Activated CD8-positive, alpha-beta T cell treated with anti-CD3 and anti-CD28 coated beads for 36 hours (primary cell): ENCODE results near the gene ADCY5. TPM values are rescaled to one million over a fixed set of nuclear protein-coding genes. Genes with fewer than 3 reads are reported as not detected.

Experiments
- ATAC-seq: fragments of 200-7000 bp; cut with Tn5 transposase; one replicate; pipeline ENCODE4 v1.10.0; 2021; ENCODE audit warnings: mild to moderate bottlenecking, moderate library complexity
- CTCF ChIA-PET: fragments of 350-600 bp; sonication (Branson Sonifier 250); formaldehyde crosslinking; loops from one replicate; lab custom pipeline; 2021; ENCODE audit warnings: antibody characterized with exemption; lab: Charles Lee
- POLR2A ChIA-PET: fragments of 350-600 bp; sonication (Branson Sonifier 250); formaldehyde crosslinking; loops from one replicate; lab custom pipeline; 2021; ENCODE audit warnings: antibody characterized with exemption; lab: Charles Lee
- DNase-seq: peaks from one replicate; pipeline ENCODE4 v3.0.0-alpha.2; 2020
- H3K27ac Mint-ChIP-seq: one replicate; pipeline ENCODE4 v1.8.0; 2021; ENCODE audit warnings: mild to moderate bottlenecking, mixed read lengths
- H3K27me3 Mint-ChIP-seq: one replicate; pipeline ENCODE4 v1.8.0; 2021; ENCODE audit warnings: mixed read lengths
- H3K36me3 Mint-ChIP-seq: one replicate; pipeline ENCODE4 v1.8.0; 2021; ENCODE audit warnings: low read depth, mixed read lengths
- H3K4me1 Mint-ChIP-seq: one replicate; pipeline ENCODE4 v1.8.0; 2021; ENCODE audit warnings: low read depth, mixed read lengths
- H3K4me3 Mint-ChIP-seq: one replicate; pipeline ENCODE4 v1.8.0; 2021; ENCODE audit warnings: mild to moderate bottlenecking, moderate library complexity, mixed read lengths
- H3K9me3 Mint-ChIP-seq: one replicate; pipeline ENCODE4 v1.8.0; 2021; ENCODE audit warnings: mixed read lengths
- CTCF ChIP-seq: fragments of 200-600 bp; IDR thresholded peaks from one replicate; pipeline ENCODE4 v1.8.0; 2022; ENCODE audit warnings: antibody characterized with exemption, mild to moderate bottlenecking
- intact Hi-C: fragments of 100-400 bp; cut with micrococcal nuclease; formaldehyde crosslinking; loops from one replicate; pipeline ENCODE4 v1.10.0; 2022
- total RNA-seq, 2 experiments: library from RNA; stranded (reverse); gene quantifications; one replicate each; pipeline ENCODE4 v1.2.3, GENCODE V29; 2021

ADCY5 gene
- total RNA-seq, 2 experiments from 2014 or later, result not detected

GRCh38 chr3:123339302-123339701 is 109.6 kb downstream of the ADCY5 start:
- ATAC-seq (no peak), DNase-seq (no peak)
- Mint-ChIP-seq H3K4me3 (no peak overlapping the region), H3K9me3 (no peaks in the 10 kb centered on the region), H3K4me1 (peaks cover 6% of the 10 kb centered on the region), H3K27me3 (peaks cover 1% of the 10 kb centered on the region), H3K27ac (no peak overlapping the region), H3K36me3 (no peaks in the 10 kb centered on the region)
- TF ChIP-seq CTCF, result no peak
- ChIA-PET CTCF (no interaction called here), POLR2A (no interaction called here)
- intact Hi-C loops, result no loop called here

- peaks cover 6% of the 10 kb centered on the region for H3K4me1 Mint-ChIP-seq
- no peak for TF ChIP-seq CTCF
- peaks cover 1% of the 10 kb centered on the region for H3K27me3 Mint-ChIP-seq
- DNase-seq (no peak), ATAC-seq (no peak)
- no peak overlapping the region for H3K27ac Mint-ChIP-seq
- intact Hi-C loops, result no loop called here
- CTCF ChIA-PET, result no interaction called here
- no peaks in the 10 kb centered on the region for H3K9me3 Mint-ChIP-seq
- POLR2A ChIA-PET, result no interaction called here
- no peak overlapping the region for H3K4me3 Mint-ChIP-seq
- no peaks in the 10 kb centered on the region for H3K36me3 Mint-ChIP-seq
Measured at GRCh38 chr3:123338620-123339061, 110.2 kb downstream of the ADCY5 start.

- no peak for DNase-seq
- Mint-ChIP-seq H3K9me3 (no peaks in the 10 kb centered on the region), H3K4me3 (no peak overlapping the region), H3K27me3 (peaks cover 1% of the 10 kb centered on the region), H3K27ac (no peak overlapping the region), H3K4me1 (peaks cover 6% of the 10 kb centered on the region), H3K36me3 (no peaks in the 10 kb centered on the region)
- ChIA-PET CTCF (interaction anchor here (1.0 to 1.4 kb wide), 2 partner anchors 9 to 221 kb away, joined by 3 read pairs; no protein-coding TSS in a partner anchor), POLR2A (interaction anchor here (0.6 kb wide), 1 partner anchor 173 kb away, joined by 3 read pairs; no protein-coding TSS in a partner anchor)
- intact Hi-C loops, result no loop called here
- no peak for ATAC-seq
- TF ChIP-seq CTCF, result no peak
Measured at GRCh38 chr3:123337948-123338619, 110.8 kb downstream of the ADCY5 start.

GRCh38 chr3:123337226-123337625 is 111.7 kb downstream of the ADCY5 start:
- no peak overlapping the region for H3K4me3 Mint-ChIP-seq
- ChIA-PET POLR2A (interaction anchor here (0.6 kb wide), 1 partner anchor 174 kb away, joined by 3 read pairs; no protein-coding TSS in a partner anchor), CTCF (interaction anchor here (1.0 to 1.4 kb wide), 3 partner anchors 8 to 223 kb away, joined by 3 to 4 read pairs (median 3); no protein-coding TSS in a partner anchor)
- H3K27me3 Mint-ChIP-seq, result peaks cover 1% of the 10 kb centered on the region
- no peak for TF ChIP-seq CTCF
- ATAC-seq (no peak), DNase-seq (no peak)
- no peaks in the 10 kb centered on the region for H3K36me3 Mint-ChIP-seq
- no peaks in the 10 kb centered on the region for H3K9me3 Mint-ChIP-seq
- peaks cover 6% of the 10 kb centered on the region for H3K4me1 Mint-ChIP-seq
- intact Hi-C loops, result no loop called here
- no peak overlapping the region for H3K27ac Mint-ChIP-seq

- intact Hi-C loops, result no loop called here
- Mint-ChIP-seq H3K4me3 (no peak overlapping the region), H3K27me3 (peaks cover 1% of the 10 kb centered on the region), H3K9me3 (no peaks in the 10 kb centered on the region), H3K36me3 (no peaks in the 10 kb centered on the region), H3K4me1 (peaks cover 6% of the 10 kb centered on the region), H3K27ac (no peak overlapping the region)
- DNase-seq (no peak), ATAC-seq (no peak)
- TF ChIP-seq CTCF, result no peak
- CTCF ChIA-PET, result interaction anchor here (1.1 kb wide), 1 partner anchor 223 kb away, joined by 4 read pairs; no protein-coding TSS in a partner anchor
- POLR2A ChIA-PET, result no interaction called here
Measured at GRCh38 chr3:123336441-123336851, 112.4 kb downstream of the ADCY5 start.
